H9 (cell line): ENCODE measurements around the gene METAP2. TPM values are rescaled to one million over a fixed set of nuclear protein-coding genes. Genes with fewer than 3 reads are reported as not detected.

Experiments used
- DNase-seq: peaks from one replicate; pipeline ENCODE4 v3.0.0-alpha.2; 2017
- H2AFZ ChIP-seq: one replicate; pipeline ENCODE4 v1.6.1; 2013; ENCODE audit warnings: mild to moderate bottlenecking, low read length, control low read depth, moderate library complexity
- H2AK5ac ChIP-seq: 2 replicates; pipeline ENCODE4 v1.6.1; 2013; ENCODE audit warnings: low read length, control low read depth, mixed read lengths; ENCODE audit not compliant: insufficient read length
- H2BK120ac ChIP-seq: one replicate; pipeline ENCODE4 v1.6.1; 2013; ENCODE audit warnings: low read depth, mild to moderate bottlenecking, low read length, control low read depth, inconsistent platforms; ENCODE audit not compliant: poor library complexity, severe bottlenecking
- H2BK12ac ChIP-seq: 2 replicates; pipeline ENCODE4 v1.6.1; 2013; ENCODE audit warnings: low read length, control low read depth, mixed read lengths, low read depth; ENCODE audit not compliant: insufficient read length
- H2BK15ac ChIP-seq: 2 replicates; pipeline ENCODE4 v1.6.1; 2013; ENCODE audit warnings: low read depth, low read length, control low read depth
- H2BK20ac ChIP-seq: one replicate; pipeline ENCODE4 v1.6.1; 2013; ENCODE audit warnings: low read depth, mild to moderate bottlenecking, low read length, control low read depth, inconsistent platforms; ENCODE audit not compliant: poor library complexity, severe bottlenecking
- H2BK5ac ChIP-seq: 2 replicates; pipeline ENCODE4 v1.6.1; 2013; ENCODE audit warnings: low read length, control low read depth, mixed read lengths; ENCODE audit not compliant: insufficient read length
- H3K14ac ChIP-seq: 2 replicates; pipeline ENCODE4 v1.6.1; 2013; ENCODE audit warnings: low read length, control low read depth; ENCODE audit not compliant: insufficient read depth
- H3K18ac ChIP-seq: 2 replicates; pipeline ENCODE4 v1.6.1; 2013; ENCODE audit warnings: low read depth, mild to moderate bottlenecking, mixed read lengths, low read length, control low read depth; ENCODE audit not compliant: insufficient read length
- H3K23ac ChIP-seq: 2 replicates; pipeline ENCODE4 v1.6.1; 2013; ENCODE audit warnings: low read length, control low read depth, mixed read lengths, low read depth; ENCODE audit not compliant: insufficient read length
- H3K23me2 ChIP-seq: 2 replicates; pipeline ENCODE4 v1.6.1; 2013; ENCODE audit warnings: low read depth, mild to moderate bottlenecking, mixed read lengths, low read length, control low read depth; ENCODE audit not compliant: insufficient read length, poor library complexity, severe bottlenecking
- H3K27ac ChIP-seq: 2 replicates; pipeline ENCODE4 v1.5.1; 2013; ENCODE audit warnings: low read length, control low read depth, mixed read lengths, low read depth; ENCODE audit not compliant: insufficient read length
- H3K27me3 ChIP-seq: 2 replicates; pipeline ENCODE4 v1.6.1; 2013; ENCODE audit warnings: low read length, control low read depth, inconsistent platforms; ENCODE audit not compliant: insufficient read depth
- H3K4ac ChIP-seq: 2 replicates; pipeline ENCODE4 v1.6.1; 2013; ENCODE audit warnings: low read depth, mild to moderate bottlenecking, control low read depth, inconsistent platforms, low read length, moderate library complexity
- H3K4me1 ChIP-seq: 2 replicates; pipeline ENCODE4 v1.6.1; 2013; ENCODE audit warnings: low read length, control low read depth, inconsistent platforms; ENCODE audit not compliant: insufficient read depth
- H3K4me2 ChIP-seq: 2 replicates; pipeline ENCODE4 v1.6.1; 2013; ENCODE audit warnings: low read length, control low read depth, mixed read lengths; ENCODE audit not compliant: insufficient read length, insufficient read depth
- H3K56ac ChIP-seq: 2 replicates; pipeline ENCODE4 v1.6.1; 2013; ENCODE audit warnings: low read depth, mild to moderate bottlenecking, mixed read lengths, low read length, control low read depth; ENCODE audit not compliant: insufficient read length
- H3K79me1 ChIP-seq: 2 replicates; pipeline ENCODE4 v1.6.1; 2013; ENCODE audit warnings: low read depth, mild to moderate bottlenecking, moderate library complexity, low read length, control low read depth, inconsistent platforms; ENCODE audit not compliant: insufficient read depth, poor library complexity, severe bottlenecking
- H3K79me2 ChIP-seq: 2 replicates; pipeline ENCODE4 v1.6.1; 2013; ENCODE audit warnings: low read length, control low read depth, inconsistent platforms; ENCODE audit not compliant: insufficient read depth
- H3K9ac ChIP-seq: 2 replicates; pipeline ENCODE4 v1.6.1; 2013; ENCODE audit warnings: low read length, control low read depth, mixed read lengths; ENCODE audit not compliant: insufficient read length; ENCODE audit errors: extremely low read depth
- H3K9me3 ChIP-seq: one replicate; pipeline ENCODE4 v1.6.1; 2013; ENCODE audit warnings: low read depth, low read length, inconsistent platforms; ENCODE audit not compliant: control insufficient read depth
- H3T11ph ChIP-seq: one replicate; pipeline ENCODE4 v1.6.1; 2013; ENCODE audit warnings: mild to moderate bottlenecking, low read length, control low read depth, inconsistent platforms
- H4K20me1 ChIP-seq: one replicate; pipeline ENCODE4 v1.6.1; 2013; ENCODE audit not compliant: control insufficient read depth, insufficient read length, insufficient read depth
- H4K5ac ChIP-seq: 2 replicates; pipeline ENCODE4 v1.6.1; 2013; ENCODE audit warnings: low read depth, mild to moderate bottlenecking, mixed read lengths, low read length, control low read depth; ENCODE audit not compliant: insufficient read length
- H4K8ac ChIP-seq: replicated peaks from 2 replicates; pipeline ENCODE4 v1.6.1; 2013; ENCODE audit warnings: low read length, control low read depth, mixed read lengths, low read depth; ENCODE audit not compliant: insufficient read length
- H4K91ac ChIP-seq: 2 replicates; pipeline ENCODE4 v1.6.1; 2013; ENCODE audit warnings: low read depth, mild to moderate bottlenecking, moderate library complexity, mixed read lengths, low read length, control low read depth; ENCODE audit not compliant: insufficient read length
- H3K27ac Mint-ChIP-seq, 3 experiments: 2 replicates in 2 of 3; 3 replicates in 1 of 3; pipeline ENCODE4 v1.8.0; 2020 to 2021; ENCODE audit warnings: mixed read lengths in 3 of 3, mild to moderate bottlenecking in 1 of 3, moderate library complexity in 1 of 3
- H3K27me3 Mint-ChIP-seq: 2 replicates; pipeline ENCODE4 v1.8.0; 2021; ENCODE audit warnings: low read depth, mild to moderate bottlenecking, moderate library complexity, mixed read lengths
- H3K36me3 Mint-ChIP-seq, 3 experiments: 2 replicates in 2 of 3; 3 replicates in 1 of 3; pipeline ENCODE4 v1.8.0; 2020 to 2021; ENCODE audit warnings: low read depth in 3 of 3, mixed read lengths in 3 of 3; ENCODE audit not compliant: insufficient read depth in 1 of 3
- H3K4me1 Mint-ChIP-seq, 2 experiments: 2 replicates each; pipeline ENCODE4 v1.8.0; 2020; ENCODE audit warnings: mixed read lengths in 2 of 2
- H3K4me3 Mint-ChIP-seq, 2 experiments: 2 replicates in 1 of 2; 3 replicates in 1 of 2; pipeline ENCODE4 v1.8.0; 2020 to 2021; ENCODE audit warnings: mild to moderate bottlenecking in 2 of 2, mixed read lengths in 2 of 2, moderate library complexity in 1 of 2
- H3K9me3 Mint-ChIP-seq, 2 experiments: 2 replicates in 1 of 2; 3 replicates in 1 of 2; pipeline ENCODE4 v1.8.0; 2020; ENCODE audit warnings: mild to moderate bottlenecking in 2 of 2, mixed read lengths in 2 of 2, moderate library complexity in 1 of 2
- CTCF ChIP-seq: fragments of 200-600 bp; sonication (generic); conservative IDR thresholded peaks from 3 replicates; pipeline ENCODE4 v1.8.0; 2021; ENCODE audit warnings: antibody characterized with exemption, mild to moderate bottlenecking
- WGBS: extraction: QIAGEN DNeasy Blood & Tissue Kit; methylation state at CpG from one replicate; pipeline ENCODE4 v1.1.7; 2013; ENCODE audit warnings: missing lambda C conversion rate, low lambda C conversion rate, mixed read lengths; ENCODE audit not compliant: insufficient read length; ENCODE audit errors: extremely low coverage; 5-methylcytosine and 5-hydroxymethylcytosine counted together
- total RNA-seq: library from RNA; stranded (reverse); gene quantifications from 2 replicates; pipeline ENCODE4 v1.2.1, GENCODE V29; 2021

METAP2 gene
- total RNA-seq, 1 experiment from 2014 or later, result 140 TPM

DNA sequence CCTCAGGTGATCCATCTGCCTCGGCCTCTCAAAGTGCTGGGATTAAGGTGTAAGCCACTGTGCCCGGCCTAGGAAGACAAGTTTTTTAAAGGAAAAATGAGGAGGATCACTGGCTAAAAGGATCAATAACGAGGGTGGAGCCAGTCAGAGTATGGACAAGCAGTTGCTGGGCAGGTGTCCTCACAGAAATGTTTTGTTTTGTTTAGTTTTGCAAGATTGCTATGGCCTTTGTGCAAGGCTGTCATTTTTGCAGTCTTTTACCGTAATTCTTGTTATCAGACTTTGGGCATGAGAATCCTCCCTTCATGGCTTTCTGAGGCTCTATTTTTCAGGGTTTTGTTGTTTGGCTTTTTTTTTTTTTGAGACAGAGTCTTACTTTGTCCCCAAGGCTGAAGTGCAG lies 11.9 kb upstream of the METAP2 start:
- no peak overlapping the region for H3K23ac ChIP-seq
- H4K8ac ChIP-seq, result no peak overlapping the region
- no peaks in the 10 kb centered on the region; the same call in 1 of the 2 replicates for H3K27me3 ChIP-seq
- no peak overlapping the region for H2BK120ac ChIP-seq
- Mint-ChIP-seq H3K27me3 (no peaks in the 10 kb centered on the region; the same call in none of the 2 replicates), H3K4me3 (no peak overlapping the region), H3K27ac (no peak overlapping the region), H3K36me3 (peaks cover 0 to 12% (median 2%) of the 10 kb centered on the region in 3 experiments; a peak in 3 of 7 replicates), H3K9me3 (peaks cover 12 to 14% of the 10 kb centered on the region in 2 experiments), H3K4me1 (no peaks in the 10 kb centered on the region)
- H2BK12ac ChIP-seq, result no peak overlapping the region
- no peak overlapping the region for H2BK15ac ChIP-seq
- DNase-seq, result no peak
- H3K14ac ChIP-seq, result no peak overlapping the region
- TF ChIP-seq CTCF, result no peak
- H3K4me2 ChIP-seq, result no peak overlapping the region
- no peak overlapping the region for H4K5ac ChIP-seq
- no peaks in the 10 kb centered on the region for H3K4me1 ChIP-seq
- H3K56ac ChIP-seq, result no peak overlapping the region
- H3K79me2 ChIP-seq, result no peaks in the 10 kb centered on the region
- no peak overlapping the region for H3K9ac ChIP-seq
- H2BK20ac ChIP-seq, result no peak overlapping the region
- H2BK5ac ChIP-seq, result no peak overlapping the region
- no peak overlapping the region for H3K27ac ChIP-seq
- no CpG with 5 or more reads among the region's 4 CpGs for WGBS
- H2AFZ ChIP-seq, result no peak overlapping the region
- no peaks in the 10 kb centered on the region for H3K79me1 ChIP-seq
- H3K9me3 ChIP-seq, result peaks cover 8% of the 10 kb centered on the region
- no peak overlapping the region for H4K91ac ChIP-seq
- no peak overlapping the region for H3T11ph ChIP-seq
- H4K20me1 ChIP-seq, result no peaks in the 10 kb centered on the region
- no peak overlapping the region for H2AK5ac ChIP-seq
- H3K18ac ChIP-seq, result no peak overlapping the region
- H3K4ac ChIP-seq, result no peak overlapping the region
- no peaks in the 10 kb centered on the region for H3K23me2 ChIP-seq
